Upper lobe of right lung (tissue), 1 donor: ENCODE data around the gene GTF2H3. TPM values are rescaled to one million over a fixed set of nuclear protein-coding genes. Genes with fewer than 3 reads are reported as not detected.
A peak's percentile ranks its signal among the peaks of the same experiment; 100 is the strongest.

Experiments
- ATAC-seq: fragments of 200-7000 bp; cut with Tn5 transposase; one replicate; pipeline ENCODE4 v1.9.1; 2020; ENCODE audit warnings: mild to moderate bottlenecking, moderate library complexity
- DNase-seq: peaks from one replicate; pipeline ENCODE4 v3.0.0-alpha.2; 2020
- H3K27ac ChIP-seq: fragments of 200-600 bp; one replicate; pipeline ENCODE4 v1.8.0; 2022
- H3K27me3 ChIP-seq: fragments of 200-600 bp; one replicate; pipeline ENCODE4 v1.8.0; 2022; ENCODE audit warnings: mild to moderate bottlenecking
- H3K36me3 ChIP-seq: fragments of 200-600 bp; one replicate; pipeline ENCODE4 v1.8.0; 2022
- H3K4me1 ChIP-seq: fragments of 200-600 bp; one replicate; pipeline ENCODE4 v1.8.0; 2022
- H3K4me3 ChIP-seq: fragments of 200-600 bp; one replicate; pipeline ENCODE4 v1.8.0; 2022; ENCODE audit warnings: mild to moderate bottlenecking
- H3K9me3 ChIP-seq: fragments of 200-600 bp; one replicate; pipeline ENCODE4 v1.8.0; 2022
- intact Hi-C: fragments of 100-400 bp; cut with DNase I; formaldehyde crosslinking; loops from one replicate; pipeline ENCODE4 v1.11.0; 2022
- total RNA-seq: library from RNA; stranded (reverse); fragmentation: NEBNext Ultra II Directional; extraction: Animal tissue kit (Norgen Biotek cat#: 25700); gene quantifications from one replicate; pipeline ENCODE4 v1.2.1, GENCODE V29; 2021
- TF ChIP-seq, protein P1 (sequence below): fragments of 200-600 bp; IDR thresholded peaks from one replicate; pipeline ENCODE4 v1.8.0; 2022; ENCODE audit warnings: antibody characterized with exemption
- donor health status: DM: no; HTN: yes; CAD: no; lungs with severe emphysema.

The GTF2H3 gene
- total RNA-seq, 1 donor from 2014 or later, result 21.8 TPM

DNA sequence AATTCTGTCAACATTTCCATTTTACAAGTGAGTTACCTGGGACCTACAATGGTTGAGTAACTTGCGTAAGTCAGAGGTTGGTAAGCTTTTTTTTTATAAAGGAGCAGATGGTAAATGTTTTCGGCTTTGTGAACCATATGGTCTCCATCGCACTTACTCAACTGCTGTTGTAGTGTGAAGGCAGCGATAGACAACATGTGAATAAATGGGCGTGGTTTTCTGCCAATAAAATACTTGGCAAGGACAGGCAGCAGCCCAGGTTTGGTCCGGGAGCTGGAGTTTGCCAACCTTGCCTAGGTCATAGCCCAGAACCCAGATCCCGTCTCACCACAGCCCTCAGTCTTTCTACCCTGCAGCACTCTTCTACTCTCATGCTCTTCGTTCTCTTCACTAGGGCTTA lies 25.4 kb upstream of the GTF2H3 start:
- ATAC-seq (no peak), DNase-seq (no peak)
- intact Hi-C loops, result no loop called here
- H3K4me1 ChIP-seq, result peaks cover 2% of the 10 kb centered on the region
- peaks cover 77% of the 10 kb centered on the region for H3K36me3 ChIP-seq
- H3K9me3 ChIP-seq, result no peaks in the 10 kb centered on the region
- no peak overlapping the region for H3K27ac ChIP-seq
- H3K4me3 ChIP-seq, result no peak overlapping the region
- no peaks in the 10 kb centered on the region for H3K27me3 ChIP-seq
- TF ChIP-seq, protein P1, sequence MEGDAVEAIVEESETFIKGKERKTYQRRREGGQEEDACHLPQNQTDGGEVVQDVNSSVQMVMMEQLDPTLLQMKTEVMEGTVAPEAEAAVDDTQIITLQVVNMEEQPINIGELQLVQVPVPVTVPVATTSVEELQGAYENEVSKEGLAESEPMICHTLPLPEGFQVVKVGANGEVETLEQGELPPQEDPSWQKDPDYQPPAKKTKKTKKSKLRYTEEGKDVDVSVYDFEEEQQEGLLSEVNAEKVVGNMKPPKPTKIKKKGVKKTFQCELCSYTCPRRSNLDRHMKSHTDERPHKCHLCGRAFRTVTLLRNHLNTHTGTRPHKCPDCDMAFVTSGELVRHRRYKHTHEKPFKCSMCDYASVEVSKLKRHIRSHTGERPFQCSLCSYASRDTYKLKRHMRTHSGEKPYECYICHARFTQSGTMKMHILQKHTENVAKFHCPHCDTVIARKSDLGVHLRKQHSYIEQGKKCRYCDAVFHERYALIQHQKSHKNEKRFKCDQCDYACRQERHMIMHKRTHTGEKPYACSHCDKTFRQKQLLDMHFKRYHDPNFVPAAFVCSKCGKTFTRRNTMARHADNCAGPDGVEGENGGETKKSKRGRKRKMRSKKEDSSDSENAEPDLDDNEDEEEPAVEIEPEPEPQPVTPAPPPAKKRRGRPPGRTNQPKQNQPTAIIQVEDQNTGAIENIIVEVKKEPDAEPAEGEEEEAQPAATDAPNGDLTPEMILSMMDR, result no peak

DNA sequence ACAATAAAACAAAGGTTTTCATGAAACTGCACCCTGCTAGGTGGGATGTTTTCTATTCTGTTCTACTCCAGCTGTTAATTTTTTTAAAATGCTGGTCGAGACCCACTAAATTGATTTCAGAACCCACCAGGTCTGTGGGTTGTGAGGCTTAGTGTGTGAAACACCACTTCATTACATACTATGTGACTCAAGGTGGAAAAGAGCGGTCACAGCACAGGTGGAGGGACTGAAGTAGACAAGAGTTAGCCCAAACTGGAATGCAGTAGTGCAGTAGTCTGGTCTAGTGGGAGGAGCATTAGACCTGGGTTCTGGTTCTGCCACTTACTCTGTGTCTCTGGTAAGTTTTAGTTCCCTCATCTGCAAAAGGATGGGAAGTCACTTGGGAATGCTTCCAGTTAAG lies 19.5 kb upstream of the GTF2H3 start:
- H3K4me3 ChIP-seq, result no peak overlapping the region
- intact Hi-C loops, result no loop called here
- no peak overlapping the region for H3K27ac ChIP-seq
- no peaks in the 10 kb centered on the region for H3K27me3 ChIP-seq
- no peak for ATAC-seq
- DNase-seq, result no peak
- no peaks in the 10 kb centered on the region for H3K9me3 ChIP-seq
- H3K4me1 ChIP-seq, result peaks cover 3% of the 10 kb centered on the region
- H3K36me3 ChIP-seq, result peaks cover 94% of the 10 kb centered on the region
- TF ChIP-seq, protein P1, result no peak

DNA sequence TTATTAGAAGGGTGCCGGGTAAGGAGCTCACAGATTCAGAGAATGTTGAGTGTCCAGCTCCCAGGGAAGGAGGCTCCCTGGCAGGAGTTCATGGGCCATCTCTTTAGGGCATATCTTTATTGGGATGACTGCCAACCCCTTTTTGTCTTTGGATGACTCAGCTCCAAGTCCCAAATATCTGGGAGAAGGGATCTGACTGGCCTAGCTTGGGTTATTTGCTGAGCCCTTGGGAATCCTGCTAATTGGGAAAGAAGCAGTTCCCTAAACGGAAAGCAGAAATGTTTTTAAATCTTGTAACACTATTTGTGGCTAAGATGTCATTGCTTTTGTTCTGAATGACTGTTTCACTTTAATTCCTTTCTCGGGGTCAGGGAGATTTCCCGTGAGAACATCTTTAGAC lies 19.1 kb upstream of the GTF2H3 start:
- Histone ChIP-seq H3K27me3 (no peaks in the 10 kb centered on the region), H3K4me1 (peaks cover 3% of the 10 kb centered on the region), H3K27ac (no peak overlapping the region), H3K9me3 (no peaks in the 10 kb centered on the region), H3K36me3 (peaks cover 94% of the 10 kb centered on the region), H3K4me3 (no peak overlapping the region)
- TF ChIP-seq, protein P1, result no peak
- ATAC-seq (no peak), DNase-seq (no peak)
- intact Hi-C loops, result no loop called here

DNA sequence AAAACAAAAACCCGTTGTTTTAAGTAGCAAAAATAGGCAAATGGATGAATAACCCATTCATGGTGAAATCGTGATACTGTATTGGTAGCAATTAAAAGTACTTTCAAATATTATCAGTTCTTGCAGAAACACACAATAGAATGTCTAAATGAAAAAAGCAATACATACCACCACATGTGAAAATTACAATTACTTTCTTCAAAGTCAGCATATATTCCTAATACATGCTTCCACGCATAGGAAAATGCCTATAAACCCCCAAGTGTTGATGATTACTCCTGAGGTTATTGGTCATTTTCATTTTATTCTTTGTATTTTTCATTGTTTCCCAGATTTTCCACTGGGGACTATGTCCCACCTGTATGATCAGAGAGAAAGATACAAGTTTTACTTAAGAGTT lies 16.5 kb upstream of the GTF2H3 start:
- intact Hi-C loops, result no loop called here
- no peak overlapping the region for H3K27ac ChIP-seq
- no peaks in the 10 kb centered on the region for H3K9me3 ChIP-seq
- ATAC-seq (no peak), DNase-seq (no peak)
- H3K4me1 ChIP-seq, result peaks cover 3% of the 10 kb centered on the region
- no peak overlapping the region for H3K4me3 ChIP-seq
- no peaks in the 10 kb centered on the region for H3K27me3 ChIP-seq
- H3K36me3 ChIP-seq, result peaks cover 95% of the 10 kb centered on the region
- TF ChIP-seq, protein P1, result no peak

DNA sequence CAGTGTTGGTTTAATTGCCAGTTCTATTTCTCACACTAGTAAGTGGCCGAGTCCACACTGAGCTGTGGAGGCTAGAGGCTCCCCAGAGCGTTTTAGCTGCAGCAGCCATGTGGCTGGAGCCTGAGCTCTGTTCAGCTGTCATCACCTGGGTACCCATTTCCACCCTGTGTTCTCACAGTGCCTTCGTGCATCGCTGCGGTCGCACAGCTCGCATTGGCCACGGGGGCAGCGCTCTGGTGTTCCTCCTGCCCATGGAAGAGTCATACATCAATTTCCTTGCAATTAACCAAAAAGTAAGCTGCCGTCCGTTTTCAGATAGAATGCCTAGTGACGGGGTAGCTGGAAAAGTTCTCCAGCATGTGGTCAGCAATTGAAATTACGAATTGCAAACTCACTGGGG lies 16.0 kb upstream of the GTF2H3 start:
- no peak overlapping the region for H3K4me3 ChIP-seq
- DNase-seq (peak; percentile 33), ATAC-seq (no peak)
- intact Hi-C loops, result no loop called here
- H3K4me1 ChIP-seq, result peaks cover 3% of the 10 kb centered on the region
- TF ChIP-seq, protein P1, result no peak
- no peak overlapping the region for H3K27ac ChIP-seq
- H3K36me3 ChIP-seq, result peaks cover 95% of the 10 kb centered on the region
- no peaks in the 10 kb centered on the region for H3K27me3 ChIP-seq
- H3K9me3 ChIP-seq, result no peaks in the 10 kb centered on the region

DNA sequence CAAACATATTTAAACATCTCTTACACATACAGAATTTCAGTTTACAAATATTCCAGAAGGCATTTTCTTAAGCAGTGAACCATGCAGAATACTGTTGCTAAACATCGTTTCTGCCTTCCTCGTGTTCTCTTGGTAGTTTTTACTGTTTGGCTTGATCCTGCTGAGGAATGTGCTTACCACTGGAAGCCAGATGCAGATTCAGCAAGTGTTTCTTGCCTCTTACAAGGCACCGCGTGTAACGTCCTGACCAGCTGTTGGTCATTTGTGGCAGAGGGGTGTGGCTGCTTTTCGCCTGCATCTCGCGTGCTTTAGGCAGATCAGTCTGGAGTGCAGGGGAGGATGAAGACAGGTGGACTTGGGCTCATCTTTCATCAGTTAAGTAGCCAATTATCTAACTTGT lies 12.5 kb upstream of the GTF2H3 start:
- ATAC-seq (no peak), DNase-seq (no peak)
- Histone ChIP-seq H3K4me3 (no peak overlapping the region), H3K27me3 (no peaks in the 10 kb centered on the region), H3K36me3 (peaks cover 95% of the 10 kb centered on the region), H3K27ac (no peak overlapping the region), H3K9me3 (no peaks in the 10 kb centered on the region), H3K4me1 (no peaks in the 10 kb centered on the region)
- intact Hi-C loops, result no loop called here
- TF ChIP-seq, protein P1, result no peak
